GM18868 (cell line): ENCODE measurements around the gene CA5A.
"Not testable (repeated sequence)": the region's sequence is repeated elsewhere in the genome, so short reads cannot be mapped to it uniquely, and the experiment has no call there.

Source experiments
- ATAC-seq: cut with Tn5 transposase; IDR thresholded peaks from one replicate; pipeline ENCODE4 v1.9.1; 2021; ENCODE audit warnings: mild to moderate bottlenecking, moderate library complexity; ENCODE audit not compliant: unreplicated experiment

Gene CA5A

DNA sequence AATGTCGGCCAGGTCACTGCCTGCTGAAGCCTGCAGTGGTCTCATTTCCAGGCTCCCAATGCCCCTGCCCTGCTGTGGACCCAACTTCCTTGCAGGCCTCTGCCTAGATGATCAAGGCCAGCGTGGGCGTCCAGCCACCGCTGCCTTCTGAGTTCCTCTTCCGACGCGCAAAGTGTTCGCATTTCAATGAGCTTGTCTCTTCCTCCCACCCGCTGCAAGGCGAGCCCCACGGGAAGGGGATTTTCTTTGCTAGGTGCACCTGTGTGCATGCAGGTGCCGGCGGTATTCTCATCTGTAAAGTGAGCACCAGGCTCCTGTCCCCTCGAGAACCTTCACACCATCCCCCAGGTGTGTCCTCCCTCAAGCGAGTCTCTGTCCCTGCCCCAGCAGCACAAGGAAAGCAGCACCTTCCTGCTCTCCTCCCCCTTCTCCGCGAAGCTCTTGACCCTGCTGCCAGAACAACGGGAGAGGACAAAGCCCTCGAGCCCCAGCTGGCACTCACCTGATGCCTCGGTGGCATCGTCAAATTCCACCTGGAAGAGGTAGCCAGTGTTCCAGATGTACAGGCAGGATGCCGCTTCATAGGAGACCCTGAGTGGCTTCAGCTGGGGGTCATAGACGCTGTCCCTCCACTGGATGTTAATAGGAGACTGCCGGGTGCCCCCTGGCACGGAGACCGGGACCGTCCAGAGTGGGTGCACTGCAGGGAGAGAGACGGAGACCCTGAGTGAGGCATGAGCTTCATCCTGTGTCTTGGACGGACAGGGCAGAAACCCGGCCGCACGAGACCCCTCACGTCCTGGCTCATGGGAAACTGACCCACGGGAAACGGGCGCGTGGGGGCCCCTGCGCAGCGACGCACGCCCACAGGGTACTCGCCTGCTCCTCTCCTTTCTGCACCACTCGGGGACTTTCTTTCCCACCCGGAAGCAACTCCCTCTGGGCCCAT is 9.8 kb downstream of the CA5A start:
- no peak for ATAC-seq

DNA sequence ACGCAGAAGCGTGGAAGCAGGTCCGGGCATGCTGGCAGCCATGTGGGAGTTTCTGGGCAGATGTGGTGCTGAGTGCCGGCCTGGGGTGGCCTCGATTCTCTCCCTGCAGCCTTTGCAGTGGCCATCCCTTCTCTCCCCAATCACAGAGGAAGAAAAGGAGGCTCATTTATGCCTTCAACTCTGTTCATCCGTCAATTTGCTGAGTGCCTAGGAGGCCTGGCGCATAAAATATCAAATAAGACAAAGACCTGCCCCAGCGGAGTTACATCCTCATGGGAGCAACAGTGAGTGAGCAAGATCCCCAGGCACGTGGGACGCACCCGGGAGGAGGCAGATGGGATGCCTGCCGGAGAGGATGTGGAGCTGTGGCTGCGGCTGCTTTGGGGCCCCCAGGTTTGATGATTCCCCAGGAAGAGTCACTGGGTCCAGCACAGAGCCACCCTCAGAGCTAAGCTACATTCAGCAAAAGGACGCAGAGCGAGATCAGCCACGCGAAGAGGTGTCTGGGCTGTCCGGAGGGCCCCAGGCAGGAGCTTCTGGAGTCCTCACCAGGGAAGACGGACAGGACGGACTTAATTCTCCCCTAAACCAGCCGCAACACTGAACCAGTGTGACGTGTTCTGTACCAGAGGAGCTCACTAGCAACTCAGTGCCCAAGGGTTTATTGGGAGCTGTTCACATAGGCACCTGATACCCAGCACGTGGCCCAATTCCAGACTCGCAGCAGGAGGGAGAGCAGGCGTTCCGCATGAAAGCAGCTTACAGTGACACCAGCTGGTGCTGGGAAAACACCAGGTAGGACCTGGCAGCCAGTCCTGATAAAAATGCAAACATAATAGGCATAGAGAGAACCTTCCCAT is 11.3 kb downstream of the CA5A start:
- peak; percentile 15 for ATAC-seq

DNA sequence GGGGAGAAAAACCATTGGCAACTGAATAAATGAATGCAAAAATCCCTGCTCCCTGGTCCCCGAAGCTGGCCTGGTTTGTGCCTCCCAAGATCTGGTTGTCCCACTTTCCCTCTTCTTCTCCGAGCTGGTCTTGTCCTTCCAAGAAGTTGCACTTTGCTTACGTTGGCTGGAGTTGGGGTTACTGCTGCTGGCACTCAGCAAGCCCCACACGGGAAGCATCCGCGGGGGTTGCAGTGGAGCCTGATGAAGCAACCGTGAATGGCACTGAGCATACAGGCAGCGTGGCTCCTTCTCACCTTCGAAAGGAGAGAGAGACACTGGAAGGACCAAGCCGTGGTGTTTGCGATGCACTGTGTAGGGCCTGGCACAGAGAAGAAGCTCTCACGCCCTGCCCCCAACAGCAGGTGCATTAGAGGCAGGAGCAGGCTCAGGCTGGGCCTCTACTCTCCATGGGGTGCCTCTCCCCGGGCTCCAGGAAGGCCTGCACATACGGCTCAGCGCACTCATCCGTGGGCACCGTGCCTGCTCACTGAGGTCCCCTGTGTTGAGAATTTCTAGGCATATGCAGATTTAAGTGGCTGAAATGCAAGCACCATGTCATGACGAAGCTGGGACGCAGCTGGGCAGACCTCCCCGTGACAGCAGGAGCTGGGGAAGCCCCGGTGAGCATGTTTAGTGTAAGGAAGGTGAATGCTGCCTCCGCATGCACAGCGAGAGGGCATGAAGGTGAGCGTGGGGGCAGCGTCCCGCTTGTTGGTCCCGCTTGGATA is 12.1 kb downstream of the CA5A start:
- ATAC-seq: peak; percentile 73

DNA sequence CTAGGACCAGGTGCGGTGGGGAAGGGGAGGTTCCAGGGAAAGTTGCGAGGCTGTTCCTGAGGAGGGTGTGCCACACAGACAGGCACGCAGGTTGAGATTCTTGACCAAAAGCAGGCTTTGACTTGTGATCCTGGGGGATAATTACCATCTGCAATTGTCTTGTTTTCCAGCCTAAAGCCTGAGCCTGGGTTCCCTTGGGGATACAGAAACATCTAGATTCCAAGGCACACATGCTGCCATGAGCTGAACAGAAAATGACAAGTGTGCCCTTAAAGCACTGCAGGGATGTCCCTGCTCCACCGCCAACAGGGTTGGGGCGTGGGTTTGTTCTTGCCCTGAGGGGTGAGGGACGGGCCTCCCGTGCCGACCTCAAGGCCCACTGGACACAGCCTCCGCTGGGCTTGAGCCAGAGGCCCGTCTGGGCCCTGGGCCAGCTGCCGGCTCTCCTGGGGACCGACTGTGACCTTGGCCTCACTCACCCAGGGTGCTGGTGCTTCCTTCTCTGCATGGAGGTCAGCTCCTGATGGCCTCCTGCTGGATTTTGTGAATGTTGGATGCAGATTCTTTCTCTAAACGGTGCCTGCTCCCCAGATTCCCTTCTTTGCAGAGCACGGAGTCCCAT is 14.0 kb downstream of the CA5A start:
- no peak for ATAC-seq

DNA sequence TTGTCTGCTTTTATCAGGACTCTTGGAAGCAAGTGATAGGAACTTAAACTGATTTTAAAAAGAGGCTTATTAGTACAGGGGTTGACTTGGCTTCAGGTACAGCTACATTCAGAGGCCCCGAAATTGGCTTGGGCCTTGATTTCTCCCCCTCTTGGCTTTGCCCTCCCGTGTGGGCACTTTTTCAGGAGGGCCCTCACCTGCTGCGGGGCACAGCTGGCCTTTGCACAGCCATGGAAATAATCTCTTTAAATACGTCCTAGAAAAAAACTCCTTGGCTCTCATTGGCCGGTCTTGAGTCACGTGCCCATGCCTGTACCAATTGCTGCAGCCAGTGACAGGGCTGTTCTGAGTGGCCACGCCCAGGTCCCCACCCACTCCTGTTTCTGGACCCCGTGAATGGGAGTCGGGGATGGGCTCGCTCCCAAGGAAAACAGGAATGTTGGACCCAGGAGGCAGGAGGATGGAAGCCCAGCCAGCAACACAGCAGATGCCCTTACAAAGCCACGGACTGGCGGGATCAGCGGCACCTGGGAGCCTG is 15.0 kb downstream of the CA5A start:
- ATAC-seq: no peak

DNA sequence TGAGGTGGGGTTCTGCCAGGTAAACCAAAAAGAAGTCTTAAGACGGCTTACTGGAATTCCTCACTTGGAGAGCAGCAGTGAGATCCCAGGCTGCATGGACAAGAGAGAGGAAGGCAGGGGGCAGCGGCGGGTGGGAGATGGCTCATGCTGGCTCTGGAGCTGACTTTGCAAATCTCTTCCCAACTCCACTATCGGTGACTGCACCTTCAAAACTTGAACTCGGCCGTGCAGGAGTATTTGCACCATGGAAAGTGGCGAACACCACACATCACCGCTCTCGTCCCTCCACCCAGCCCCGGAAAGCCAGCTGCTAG is 16.7 kb downstream of the CA5A start:
- ATAC-seq: no peak

DNA sequence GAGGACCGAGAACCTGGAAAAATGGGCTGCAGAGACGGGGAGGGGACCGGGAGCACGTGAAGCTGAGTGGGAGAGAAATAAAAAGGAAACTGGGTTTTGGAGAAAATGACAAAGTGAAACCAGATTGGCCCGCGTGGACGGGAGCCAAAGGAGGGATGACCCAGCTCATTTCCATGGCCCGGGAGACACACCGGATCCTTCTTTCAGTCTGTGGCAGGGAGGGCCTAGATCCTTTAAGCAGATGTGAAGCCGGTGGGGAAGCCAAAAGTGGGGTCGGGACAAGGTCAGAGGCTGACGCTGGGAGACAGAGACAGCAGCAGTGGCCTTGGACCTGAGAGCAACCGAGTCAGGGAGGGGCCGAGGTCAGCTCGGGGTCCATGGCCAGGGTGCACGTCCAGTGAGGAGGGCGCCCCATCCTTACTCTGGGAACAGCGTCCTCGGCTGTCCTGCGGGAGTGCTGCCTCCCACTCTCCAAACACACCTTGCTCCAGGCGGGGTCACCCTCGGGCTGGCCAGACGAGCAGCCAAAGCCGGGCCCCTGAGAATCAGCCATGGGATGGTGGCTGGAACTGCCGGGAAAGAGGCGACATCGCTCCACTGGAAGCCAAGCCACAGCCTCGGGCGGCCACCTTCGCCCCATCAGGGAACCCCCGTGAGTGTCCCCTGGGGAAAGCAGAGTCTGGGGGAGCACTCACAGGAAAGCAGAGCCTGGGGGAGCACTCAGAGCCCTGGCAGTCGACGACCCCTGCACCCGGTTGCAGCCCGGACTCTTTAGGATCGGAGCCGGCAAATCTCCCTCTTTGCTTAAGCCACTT is 17.3 kb downstream of the CA5A start:
- no peak for ATAC-seq

DNA sequence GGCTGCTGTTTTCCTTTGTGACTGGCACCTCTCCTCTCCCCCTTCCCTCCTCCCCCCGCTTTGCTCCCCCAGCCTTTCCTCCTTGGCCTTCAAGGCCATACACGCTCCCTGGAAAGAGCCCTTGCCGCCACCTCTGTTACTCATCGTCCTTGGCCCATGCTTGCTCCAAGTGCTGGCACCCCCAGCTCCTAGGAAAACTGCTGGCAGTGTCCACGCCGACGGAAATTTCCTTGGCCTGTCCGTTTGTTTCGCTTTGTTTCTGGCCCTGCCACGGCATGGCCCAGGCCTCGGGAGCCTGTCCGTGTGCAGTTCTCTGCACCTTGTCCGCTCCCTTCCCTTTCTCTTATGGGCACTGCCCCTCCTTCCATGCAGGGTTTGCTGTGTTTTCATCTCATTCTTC is 18.0 kb downstream of the CA5A start:
- no peak for ATAC-seq

DNA sequence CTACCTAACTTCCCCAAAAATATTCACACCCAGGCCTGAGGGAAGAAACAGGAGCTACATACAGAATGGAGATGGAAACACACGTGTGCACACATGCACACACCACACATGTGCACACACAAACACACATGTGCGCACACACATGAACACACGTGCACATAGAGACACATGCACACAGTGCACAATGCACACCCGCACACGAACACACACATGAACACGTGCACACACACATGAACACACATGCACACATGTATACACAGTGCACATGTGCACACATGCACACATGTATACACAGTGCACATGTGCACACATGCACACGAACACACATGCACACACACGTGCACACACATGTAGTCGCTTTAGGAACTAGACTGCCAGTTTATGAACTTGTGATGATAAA is 18.8 kb downstream of the CA5A start:
- no peak for ATAC-seq

DNA sequence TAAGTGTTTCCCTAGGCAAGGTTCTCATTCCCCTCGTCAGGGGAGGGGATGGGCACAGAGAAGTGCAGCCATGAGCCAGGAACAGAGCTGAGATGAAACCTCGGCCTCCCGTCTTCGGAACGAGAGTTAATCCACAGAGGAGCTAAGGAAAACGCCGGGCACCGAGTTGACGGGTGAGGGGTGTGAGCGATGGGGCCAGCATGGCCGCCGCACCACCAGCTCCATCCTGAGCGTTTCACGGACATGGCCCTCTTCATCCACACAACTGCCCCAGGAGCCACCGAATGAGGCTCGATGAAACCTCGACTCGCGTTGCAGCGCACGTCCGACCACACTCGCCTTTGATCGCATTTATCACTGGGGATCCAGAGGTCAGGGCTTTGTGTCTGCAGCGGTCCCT is 21.5 kb downstream of the CA5A start:
- no peak for ATAC-seq

DNA sequence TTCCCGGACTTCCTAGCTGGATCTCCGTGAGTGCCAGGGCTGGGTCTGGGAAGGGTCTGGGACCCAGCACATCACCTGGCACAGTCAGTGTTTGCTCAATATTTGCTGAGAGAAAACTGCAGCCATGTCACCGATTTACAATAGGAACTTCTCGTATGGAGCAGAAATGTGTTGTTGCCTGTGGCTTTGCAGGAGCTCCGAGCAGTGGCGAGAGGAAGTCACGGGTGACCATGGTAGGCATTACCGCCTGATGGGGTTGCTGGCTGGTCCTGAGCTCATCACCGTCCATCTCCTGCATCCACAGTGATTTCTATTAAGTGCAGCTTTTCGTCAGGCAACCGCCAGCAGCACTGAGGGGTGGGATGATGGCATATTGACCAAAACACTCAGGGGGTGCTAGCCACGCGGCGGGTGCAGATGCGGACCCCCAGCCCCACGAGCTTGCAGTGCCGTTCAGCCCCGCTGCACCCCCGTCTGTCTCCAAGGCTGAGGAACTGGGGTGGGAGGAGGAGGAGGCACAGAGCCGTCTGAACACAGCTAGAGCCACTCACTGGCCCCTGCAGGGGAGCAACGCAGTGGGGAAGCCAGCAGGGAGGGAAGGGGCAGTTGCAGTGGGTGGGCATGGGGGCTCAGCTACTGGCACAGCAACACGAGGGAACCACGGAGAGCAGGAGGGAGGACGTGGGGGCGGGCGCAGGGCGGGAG is 22.2 kb downstream of the CA5A start:
- ATAC-seq: not testable (repeated sequence)

DNA sequence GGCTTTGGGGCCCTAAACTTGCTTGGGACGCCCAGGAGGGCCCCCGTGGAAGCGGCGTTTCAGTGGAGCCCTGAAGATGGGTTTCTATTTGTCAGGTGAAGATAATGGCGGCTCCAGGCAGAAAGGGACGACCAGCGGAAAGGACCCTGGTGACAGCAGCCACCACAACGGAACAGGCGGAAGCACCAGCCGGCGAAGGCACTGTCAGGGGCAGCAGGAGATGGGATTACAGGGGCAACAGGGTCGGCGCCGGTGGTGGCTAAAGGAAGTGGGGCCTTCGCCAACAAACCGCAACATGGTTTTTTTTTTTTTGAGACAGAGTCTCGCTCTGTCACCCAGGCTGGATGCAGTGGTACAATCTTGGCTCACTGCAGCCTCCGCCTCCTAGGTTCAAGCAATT is 23.6 kb downstream of the CA5A start:
- ATAC-seq: not testable (repeated sequence)

DNA sequence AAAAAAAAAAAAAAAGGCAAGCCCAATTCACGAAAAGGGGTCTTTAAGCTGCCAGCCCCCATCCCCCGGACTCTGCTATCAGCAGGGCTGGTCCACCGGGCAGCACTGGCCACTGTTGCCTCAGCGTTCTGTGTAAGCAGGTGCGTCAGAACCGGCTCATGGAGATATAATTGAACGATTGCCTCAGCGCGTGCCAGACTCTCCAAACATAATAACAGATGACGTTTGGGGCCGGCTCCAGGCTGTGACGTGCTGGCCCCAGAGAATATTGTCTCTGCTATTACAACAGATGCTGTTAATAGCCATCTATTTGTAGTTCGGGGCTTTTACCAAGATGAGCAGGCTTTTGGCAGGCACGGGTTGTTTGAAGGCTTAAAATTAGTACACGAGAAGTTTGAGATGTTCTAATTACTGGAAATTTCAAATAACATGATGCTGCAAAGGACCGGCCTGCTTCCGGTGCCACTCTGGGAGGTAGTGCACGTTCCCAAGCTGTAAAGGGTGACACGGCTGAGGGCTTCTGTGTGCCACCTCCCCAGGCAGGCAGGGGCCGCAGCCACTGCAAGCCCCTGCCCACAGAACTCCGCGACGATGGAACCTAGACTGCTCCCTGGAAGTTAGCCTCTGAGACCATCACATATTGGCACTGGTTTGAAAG is 25.1 kb downstream of the CA5A start:
- ATAC-seq: not testable (repeated sequence)

DNA sequence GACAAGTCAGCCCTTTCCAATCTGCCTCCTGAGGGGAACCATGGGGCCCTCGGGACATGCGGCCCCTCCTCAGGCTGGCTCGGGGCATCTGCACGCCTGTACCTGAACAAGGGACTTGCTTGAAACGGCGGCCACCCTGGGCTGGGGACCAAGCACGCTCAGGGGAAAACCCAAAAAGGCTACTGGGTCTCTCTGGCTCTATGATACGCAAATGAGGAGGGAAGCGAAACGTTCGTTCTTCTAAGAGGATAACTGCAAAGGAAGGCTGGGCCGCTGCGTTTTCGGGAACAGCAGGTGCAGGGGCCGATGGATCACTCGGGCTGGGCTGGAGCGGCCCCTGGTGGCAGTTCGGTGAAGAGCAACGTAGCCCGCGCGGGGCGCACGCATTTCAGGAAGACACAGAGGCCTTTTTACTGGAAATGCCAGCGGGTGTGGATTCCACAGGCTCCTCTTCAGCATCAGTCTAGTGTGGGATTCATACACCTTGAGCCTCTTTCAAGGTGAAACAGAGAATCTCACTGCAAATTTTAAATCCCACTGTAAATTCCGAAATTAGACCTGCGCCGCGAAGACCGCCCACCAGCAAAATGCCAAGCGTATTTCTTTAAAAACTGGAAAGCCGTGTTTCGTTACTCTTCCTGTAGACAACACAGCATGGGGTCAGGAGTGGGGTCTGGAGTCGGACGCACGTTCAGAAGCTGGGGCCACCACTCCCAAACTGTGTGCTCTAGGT is 27.0 kb downstream of the CA5A start:
- ATAC-seq: peak; percentile 82

DNA sequence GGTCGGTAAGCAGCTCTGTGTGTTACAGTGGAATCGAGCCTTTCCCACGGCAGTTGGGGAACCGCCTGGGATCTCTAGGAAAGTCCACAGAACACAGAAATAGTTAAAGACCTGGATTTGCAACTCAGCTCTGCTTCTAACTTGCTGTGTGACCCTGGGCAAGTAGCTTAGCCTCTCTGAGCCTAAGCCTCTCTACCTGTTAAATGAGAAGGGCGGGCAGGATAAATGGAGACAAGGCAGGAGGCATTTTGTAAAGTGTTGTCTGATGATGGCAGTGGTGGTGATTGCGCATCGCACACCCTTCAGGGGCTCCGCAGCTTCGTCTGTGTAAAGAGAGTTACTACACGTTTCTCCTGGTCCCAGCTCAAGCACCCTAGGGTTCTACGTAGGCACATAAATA is 28.2 kb downstream of the CA5A start:
- not testable (repeated sequence) for ATAC-seq

DNA sequence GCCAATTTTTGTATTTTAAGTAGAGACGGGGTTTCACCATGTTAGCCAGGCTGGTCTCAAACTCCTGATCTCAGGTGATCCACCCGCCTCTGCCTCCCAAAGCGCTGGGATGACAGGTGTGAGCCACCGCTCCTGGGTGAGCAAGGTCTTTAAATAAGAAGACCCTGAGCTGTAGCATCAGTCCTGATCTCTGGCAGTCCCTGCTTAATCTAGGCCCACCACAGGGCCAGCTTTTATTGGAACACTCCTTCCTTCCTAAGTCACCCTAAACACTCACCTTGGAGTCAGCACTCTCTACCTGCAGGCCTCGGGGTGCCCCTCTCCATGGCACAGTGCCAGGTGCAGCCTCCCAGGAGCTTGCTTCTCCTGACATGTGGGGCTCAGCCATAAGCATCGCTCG is 30.8 kb downstream of the CA5A start:
- not testable (repeated sequence) for ATAC-seq

DNA sequence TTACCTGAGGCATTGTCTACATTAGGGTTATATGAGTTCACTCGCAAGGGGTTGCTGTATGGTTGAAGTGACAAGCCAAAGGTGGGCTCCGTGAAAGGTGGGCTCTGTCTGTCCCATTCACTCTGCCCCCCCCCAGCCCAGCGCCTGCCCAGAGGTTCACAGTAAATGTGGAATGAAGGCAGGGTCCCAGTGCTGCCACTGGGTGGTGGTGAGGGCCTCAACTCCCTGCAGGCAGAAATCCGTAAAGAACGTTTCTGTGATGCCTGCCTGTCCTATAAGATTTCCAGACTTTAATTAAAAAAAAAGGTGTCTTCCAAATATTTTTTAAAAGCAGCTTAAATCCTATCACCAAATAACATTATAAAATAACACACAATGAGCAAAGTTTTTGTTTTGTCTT is 31.4 kb downstream of the CA5A start:
- ATAC-seq: not testable (repeated sequence)

DNA sequence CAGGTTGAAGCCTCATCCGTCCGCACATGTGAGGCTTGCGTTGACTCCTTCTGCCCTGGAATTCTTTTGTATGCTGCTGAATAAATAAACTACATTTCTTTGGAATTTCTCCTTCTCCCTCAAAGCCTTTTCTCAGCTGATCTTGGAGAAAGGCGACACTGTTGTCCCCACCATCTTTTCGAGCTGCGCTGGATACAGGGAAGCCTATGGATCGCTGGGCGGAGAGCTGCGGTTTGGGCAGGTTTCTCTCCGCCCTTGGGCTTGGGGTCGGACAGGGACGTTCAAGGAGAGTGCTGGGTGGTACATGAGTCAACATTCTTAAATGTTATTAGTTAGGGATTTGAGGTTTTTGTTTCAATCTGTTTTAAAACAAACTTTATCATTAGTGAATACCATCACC is 35.8 kb downstream of the CA5A start:
- ATAC-seq: not testable (repeated sequence)
